GM19328 (cell line): ENCODE results near the gene PITPNC1.
"Not testable (repeated sequence)": the region's sequence is repeated elsewhere in the genome, so short reads cannot be mapped to it uniquely, and the experiment has no call there.

Source experiments
- ATAC-seq: cut with Tn5 transposase; IDR thresholded peaks from one replicate; pipeline ENCODE4 v1.9.1; 2021; ENCODE audit warnings: mild to moderate bottlenecking, moderate library complexity; ENCODE audit not compliant: unreplicated experiment

The PITPNC1 gene

DNA sequence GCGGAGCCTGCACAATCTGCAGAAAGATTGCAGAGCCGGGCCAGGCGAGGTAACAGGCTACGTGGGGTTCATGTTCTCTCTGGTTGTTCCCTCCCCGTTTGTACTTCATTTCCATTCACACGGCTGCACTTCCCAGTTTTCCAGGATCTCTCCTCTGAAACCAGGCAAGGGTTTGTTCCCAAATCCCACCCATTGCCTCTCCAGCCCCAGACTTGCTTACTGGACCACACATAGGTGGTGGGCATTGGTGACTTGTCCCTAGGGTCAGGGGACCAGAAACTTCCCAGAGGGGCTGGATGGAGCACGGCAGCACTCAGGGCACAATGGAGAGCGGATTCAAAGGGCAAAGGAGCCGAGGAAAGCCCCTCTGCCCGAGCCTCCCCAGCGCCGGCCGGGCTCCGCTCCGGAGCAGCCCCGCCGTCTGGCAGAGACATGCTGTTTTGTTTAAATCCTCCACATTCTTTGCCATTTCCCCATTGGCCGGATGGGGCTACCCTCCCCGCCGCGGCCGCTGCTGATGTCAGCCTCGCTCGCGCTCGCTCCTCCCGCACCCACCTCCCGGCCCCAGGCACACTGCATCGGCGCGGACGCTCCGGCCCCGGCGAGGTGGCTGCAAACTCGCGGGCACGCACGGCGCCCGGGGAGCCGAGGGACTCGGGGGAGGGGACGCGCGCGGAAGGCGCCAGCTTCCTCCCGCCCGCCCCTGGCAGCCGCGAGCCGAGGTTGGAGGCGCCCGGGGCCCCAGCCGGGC is at the start of gene PITPNC1:
Gene PITPNC1 (plus strand): TSS at position 545 of the 751 bp plus-strand sequence.
- peak; percentile 51 for ATAC-seq

DNA sequence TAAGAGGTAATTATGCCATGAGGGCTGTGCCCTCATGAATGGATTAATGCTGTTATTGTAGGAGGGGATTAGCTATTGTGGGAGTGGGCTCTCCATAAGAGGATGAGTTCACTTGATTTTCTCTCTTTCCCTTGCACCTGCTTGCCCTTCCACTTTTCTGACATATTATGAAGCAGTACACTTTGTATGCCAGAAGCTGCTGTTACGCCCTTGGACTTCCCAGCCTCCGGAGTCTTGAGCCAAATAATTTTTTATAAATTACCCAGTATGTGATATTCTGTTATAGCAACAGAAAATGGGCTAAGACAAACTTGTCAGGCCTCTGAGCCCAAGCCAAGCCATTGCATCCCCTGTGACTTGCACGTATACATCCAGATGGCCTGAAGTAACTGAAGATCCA is 49.1 kb upstream of the PITPNC1 start:
- ATAC-seq = no peak

DNA sequence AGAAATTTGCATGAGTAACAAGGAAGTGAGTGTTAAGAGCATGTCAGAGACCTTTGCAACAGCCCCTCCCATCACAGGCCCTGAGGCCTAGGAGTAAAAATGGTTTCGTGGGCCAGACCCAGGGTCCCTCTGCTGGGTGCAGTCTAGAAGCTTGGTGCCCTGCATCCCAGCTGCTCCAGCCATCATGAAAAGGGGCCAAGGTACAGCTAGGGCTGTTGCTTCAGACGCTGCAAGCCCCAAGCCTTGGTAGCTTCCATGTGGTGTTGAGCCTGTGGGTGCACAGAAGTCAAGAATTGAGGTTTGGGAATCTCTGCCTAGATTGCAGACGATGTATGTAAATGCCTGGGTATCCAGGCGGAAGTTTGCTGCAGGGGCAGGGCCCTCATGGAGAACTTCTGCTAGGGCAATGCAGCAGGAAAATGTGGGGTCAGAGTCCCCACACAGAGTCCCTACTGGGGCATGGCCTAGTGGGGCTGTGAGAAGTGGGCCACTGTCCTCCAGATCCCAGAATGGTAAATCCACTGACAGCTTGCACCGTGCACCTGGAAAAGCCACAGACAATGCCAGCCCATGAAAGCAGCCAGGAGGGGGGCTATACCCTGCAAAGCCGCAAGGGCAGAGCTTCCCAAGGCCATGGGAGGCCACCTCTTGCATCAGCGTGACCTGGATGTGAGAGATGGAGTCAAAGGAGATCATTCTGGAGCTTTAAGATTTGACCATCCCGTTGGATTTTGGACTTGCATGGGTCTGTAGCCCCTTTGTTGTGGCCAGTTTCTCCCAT is 45.5 kb upstream of the PITPNC1 start:
- not testable (repeated sequence) for ATAC-seq

DNA sequence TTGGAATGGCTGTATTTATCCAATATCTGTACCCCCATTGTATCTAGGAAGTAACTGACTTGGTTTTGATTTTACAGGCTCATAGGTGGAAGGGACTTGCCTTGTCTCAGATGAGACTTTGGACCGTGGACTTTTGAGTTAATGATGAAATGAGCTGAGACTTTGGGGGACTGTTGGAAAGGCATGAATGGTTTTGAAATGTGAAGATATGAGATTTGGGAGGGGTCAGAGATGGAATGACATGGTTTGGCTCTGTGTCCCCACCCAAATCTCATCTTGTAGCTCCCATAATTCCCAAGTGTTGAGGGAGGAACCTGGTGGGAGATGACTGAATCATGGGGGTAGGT is 44.9 kb upstream of the PITPNC1 start:
- not testable (repeated sequence) for ATAC-seq

DNA sequence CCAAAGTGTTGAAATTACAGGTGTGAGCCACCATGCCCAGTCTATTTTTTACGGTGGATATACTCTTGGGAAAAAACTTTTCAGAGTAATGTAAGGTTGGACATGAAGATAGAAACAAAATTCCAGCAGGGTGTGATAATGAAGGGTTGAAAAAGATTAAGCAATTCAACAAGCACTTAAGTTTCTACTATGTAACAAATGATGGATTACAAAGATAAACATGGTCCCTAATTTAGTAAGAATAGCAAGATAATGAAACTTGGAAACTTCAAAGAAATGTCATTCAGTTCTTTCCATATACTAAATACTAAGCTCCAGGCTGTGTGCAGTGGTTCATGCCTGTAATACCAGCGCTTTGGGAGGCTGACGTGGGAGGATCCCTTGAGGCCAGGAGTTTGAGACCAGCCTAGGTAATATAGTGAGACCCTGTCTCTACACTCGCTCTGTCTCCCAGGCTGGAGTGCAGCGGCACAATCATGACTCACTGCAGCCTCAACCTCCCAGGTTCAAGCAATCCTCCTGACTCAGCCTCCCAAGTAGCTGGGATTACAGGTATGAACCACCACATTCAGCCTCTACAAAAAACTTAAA is 41.7 kb upstream of the PITPNC1 start:
- ATAC-seq = no peak

DNA sequence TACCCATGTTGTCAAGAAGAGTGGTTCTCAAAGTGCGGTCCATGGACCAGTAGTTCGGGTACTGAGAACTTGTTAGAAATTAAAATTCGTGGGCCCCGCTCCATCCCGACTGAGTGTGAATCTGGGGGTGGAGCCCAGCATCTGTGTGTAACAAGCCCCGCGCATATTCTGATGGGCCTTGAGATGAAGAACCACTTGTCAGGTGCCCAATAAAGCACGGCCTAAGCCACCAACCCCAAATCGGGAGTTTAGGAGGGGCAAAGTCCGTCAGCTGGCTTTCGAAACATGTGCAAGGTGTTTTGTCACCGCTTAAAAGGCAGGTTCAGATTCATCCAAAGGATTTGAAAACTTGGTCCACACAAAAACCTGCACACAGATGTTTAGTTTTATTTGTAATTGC is 40.2 kb upstream of the PITPNC1 start:
- ATAC-seq = no peak

DNA sequence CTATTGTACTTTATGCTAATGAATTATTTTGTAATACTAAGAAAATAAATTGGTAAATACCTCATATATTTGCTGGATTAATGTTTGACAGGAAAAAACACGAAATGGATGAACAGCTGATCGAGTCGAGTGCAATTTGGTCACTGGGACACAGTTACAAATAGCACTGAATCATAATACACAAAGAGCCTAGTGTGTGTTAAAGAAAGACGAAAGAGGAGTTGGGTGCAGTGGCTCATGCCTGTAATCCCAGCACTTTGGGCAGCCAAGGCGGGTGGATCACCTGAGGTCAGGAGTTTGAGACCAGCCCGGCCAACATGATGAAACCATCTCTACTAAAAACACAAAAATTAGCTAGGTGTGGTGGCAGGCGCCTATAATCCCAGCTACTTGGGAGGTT is 38.7 kb upstream of the PITPNC1 start:
- not testable (repeated sequence) for ATAC-seq

DNA sequence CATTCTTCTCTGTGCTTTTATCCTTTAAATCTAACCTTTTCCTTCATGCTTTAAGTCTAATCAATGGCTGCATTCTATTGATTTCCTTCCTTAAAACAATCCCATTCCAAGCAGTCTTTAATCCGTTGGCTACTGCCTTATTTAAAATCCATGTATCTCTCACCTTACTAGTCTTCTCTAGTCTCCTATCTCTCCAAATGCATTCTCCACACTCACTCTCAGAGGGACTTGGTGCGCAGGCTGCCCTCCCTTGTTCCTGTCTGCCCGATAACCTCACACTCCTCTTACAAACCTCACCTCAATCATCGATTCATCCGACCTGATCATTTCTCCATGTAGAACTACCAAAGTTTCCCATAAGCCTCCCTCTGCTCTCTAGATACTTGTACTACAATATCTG is 33.8 kb upstream of the PITPNC1 start:
- no peak for ATAC-seq

DNA sequence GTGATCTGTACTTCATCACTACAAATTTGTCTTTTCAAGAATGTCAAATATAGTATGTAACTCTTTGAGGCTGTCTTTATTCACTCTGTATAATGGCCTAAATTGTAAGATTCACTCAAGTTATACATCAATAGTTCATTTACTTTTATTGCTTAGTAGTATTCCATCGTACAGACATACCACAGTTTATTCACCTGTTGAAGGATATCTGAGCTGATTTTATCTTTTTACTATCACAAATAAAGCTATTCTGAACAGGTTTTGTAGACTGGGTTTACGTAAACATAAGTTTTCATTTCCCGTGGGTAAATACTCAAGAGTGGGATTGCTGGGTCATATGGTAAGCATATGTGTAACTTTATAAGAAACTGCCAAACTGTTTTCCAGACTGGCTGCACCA is 29.3 kb upstream of the PITPNC1 start:
- ATAC-seq = no peak

DNA sequence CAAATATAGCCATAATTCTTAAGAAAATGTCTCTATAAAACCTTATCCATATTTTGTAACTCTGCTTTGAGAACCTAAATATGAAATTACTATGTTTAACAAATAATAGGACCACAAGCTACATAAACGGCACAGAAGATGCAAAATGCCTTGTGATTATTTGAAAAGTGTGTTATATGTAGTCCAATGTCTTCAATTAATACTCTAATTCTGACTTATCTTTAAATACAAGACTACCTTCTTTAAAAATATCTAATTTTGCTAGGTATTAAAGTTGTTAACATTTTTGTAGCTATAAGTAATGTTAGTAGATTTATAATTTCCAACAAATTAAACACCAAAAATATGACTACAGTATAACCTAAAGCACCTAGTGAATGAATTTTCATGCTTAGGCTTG is 27.7 kb upstream of the PITPNC1 start:
- no peak for ATAC-seq

DNA sequence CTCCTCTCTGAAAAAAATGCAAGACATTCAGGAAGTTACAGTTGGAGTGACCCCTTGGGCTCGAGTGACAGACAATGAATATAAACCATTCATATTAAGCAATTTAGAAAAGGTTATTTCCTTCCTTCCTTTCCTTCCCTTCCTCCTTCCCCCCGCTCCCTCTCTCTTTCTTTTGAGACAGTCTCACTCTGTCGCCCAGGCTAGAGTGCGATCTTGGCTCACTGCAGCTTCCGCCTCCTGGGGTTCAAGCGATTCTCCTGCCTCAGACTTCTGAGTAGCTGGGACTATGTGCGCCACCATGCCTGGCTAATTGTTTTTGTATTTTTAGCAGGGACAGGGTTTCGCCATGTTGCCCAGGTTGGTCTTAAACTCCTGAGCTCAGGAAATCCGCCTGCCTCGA is 23.9 kb upstream of the PITPNC1 start:
- ATAC-seq = no peak

DNA sequence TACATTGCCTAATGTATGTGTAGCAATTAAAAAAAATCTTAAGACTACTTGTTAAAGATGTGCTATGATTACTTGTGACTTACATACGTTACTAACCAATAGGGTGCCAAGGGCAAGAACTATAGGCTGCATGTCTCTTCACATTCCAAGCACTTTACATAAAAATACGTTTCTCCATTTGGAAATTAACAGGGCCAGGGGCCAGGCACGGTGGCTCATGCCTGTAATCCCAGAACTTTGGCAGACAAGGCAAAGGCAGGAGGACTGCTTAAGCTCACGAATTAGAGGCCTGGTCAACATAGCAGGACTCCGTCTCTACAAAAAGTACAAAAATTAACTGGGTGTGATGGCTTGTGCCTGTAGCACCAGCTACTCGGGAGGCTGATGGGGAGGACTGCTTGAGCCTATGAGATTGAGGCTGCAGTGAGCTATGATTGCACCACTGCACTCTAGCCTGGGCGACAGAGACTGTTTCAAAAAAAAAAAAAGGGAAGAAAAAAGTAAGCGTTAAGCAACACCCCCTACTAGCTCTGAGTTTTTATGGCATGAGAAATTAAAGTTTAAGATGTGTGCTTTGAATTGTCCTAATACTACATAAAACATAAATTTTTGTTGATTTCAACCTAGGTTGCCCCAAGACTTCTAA is 23.0 kb upstream of the PITPNC1 start:
- no peak for ATAC-seq

DNA sequence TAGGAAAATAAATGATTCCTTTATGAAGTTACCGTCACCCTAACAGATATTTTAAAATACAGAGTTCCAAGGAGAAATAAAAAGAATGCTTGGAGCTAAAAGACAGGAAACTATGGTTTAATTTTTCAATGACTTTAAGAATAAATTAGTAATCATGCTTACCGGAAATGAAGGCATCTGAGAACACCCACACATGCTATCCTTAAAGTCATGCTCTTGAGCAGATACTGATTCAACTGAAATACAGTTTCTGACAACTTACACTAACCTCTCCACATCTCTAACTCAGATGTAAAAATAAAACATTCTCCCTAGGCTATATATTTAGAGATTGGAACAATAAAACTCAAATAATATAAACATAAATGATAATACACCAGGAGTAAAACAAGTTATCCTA is 18.5 kb upstream of the PITPNC1 start:
- no peak for ATAC-seq

DNA sequence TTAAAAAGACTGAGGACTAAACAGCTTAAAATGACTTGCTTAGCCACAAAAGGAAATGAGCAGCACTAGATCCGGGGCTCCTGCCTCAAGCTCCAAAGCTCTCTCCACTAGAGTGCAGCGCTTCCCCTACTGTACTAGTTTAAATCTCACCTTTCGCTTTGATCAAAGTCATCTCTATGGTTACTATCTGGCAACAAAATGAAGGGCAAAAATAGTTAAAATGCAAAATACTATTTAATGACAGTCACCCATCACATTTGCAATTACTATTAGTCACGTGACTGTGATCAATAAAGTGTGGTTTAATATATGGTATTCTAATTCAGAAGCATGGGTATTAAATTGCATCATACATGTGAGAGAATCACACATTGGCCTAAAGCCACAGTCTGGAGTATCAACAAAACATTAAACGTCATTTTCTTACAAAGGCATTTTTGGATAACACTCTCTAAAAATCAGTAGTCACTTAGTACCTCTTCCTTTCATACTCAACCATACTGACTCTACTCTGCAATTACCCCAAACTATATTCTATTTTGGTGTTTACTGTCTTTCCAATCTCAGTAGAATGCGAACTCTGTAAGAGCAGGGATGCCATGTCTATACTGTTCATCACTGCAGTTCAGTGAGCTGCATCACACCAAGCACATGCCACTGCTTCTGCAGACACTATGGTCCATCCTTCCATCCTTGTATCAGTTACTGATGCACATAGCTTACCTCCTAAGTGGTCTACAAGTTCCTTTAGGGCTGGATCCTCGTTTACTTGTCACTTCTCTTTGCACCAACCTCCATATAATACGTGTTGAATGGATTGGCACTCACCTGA is 16.9 kb upstream of the PITPNC1 start:
- no peak for ATAC-seq

DNA sequence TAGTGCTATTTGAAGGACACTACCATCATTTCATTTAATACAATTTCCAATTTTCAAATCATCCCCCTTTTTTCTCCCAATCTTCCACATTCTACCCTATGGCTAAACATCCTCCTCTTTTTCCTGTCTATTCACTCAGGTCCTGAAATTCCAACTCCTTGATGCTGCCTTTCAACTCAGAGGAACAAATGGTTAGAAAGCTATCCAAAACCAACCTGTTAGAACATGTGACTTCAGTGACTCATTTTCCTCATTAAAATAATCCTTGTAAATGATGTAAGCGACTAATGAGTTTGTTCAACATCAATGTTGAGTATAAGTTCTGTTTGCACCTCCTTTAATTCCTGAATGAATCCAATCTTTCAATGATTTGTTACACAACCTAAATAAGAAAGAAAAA is 16.2 kb upstream of the PITPNC1 start:
- ATAC-seq = no peak

DNA sequence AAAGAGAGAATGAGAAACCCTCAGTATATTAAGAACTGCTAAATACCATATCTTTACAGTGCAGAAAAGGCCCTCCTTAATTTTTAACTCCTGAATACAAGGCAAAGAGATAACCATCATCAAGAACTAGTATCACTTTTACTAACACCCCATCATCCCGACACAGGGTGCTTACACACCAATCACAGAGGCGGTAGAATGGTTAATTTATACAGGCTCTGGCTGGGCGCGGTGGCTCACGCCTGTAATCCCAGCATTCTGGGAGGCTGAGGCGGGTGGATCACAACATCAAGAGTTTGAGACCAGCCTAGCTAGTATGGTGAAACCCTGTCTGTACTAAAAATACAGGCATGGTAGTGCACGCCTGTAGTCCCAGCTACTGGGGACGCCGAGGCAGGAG is 14.9 kb upstream of the PITPNC1 start:
- no peak for ATAC-seq

DNA sequence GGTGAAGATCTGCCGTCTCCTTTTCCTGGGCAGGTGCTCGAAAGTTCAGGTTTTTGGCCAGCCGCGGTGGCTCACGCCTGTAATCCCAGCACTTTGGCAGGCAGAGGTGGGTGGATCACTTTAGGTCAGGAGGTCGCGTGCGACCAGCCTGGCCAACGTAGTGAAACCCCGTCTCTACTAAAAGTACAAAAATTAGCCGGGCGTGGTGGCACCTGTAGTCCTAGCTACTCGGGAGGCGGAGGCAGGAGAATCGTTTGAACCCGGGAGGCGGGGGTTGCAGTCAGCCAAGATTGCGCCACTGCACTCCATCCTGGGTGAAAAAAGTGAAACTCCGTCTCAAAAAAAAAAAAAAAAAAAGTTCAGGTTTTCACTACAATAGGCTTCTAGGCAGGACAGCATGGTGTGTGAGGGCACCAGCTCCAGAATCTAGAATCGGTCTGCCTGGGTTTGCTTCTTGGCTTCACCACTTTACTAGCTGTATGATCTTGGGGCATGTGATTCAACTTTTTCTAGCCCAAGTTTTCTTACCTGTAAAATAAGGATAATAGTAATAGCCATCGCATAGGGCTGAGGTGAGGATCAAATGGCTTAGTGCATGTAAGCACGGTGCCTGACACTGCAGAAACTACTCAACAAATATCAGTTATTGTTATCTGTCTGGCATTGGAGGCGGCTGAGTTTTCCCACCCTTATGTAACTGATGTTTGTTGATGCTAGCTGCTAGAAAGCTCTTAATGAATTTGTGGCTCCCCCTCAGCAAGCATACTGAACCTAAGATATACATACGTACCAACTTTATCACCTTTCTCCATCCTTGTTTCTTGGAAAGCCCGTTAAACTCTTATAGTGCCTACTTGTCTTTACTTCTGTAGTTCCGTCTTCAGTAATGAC is 12.0 kb upstream of the PITPNC1 start:
- no peak for ATAC-seq

DNA sequence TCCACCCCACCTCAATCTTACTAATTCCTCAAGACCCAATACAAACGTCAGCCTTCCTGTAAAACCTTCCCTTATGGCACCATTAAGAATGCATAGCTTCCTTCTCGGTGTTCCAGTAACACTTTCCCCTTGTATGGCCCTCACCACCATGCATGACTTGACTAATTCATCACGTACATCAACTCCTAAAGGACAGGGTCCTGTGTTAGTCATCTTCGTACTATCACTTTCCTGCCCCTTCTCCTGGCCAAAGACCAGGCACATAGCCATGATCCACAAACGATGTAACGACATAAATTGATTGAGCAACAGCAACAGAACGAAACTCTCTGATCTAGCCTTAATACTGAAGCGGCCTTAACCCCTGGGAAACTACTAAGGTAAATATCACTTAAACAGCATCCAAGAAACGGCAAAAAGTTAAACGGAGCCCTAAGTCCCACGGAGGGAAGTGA is 11.3 kb upstream of the PITPNC1 start:
- ATAC-seq = peak; percentile 18
